Breast epithelium (tissue), 3 donors: ENCODE measurements around the gene ZNF678.
A peak's percentile ranks its signal among the peaks of the same experiment; 100 is the strongest.

Experiments
- CTCF ChIP-seq, 3 donors: fragments of 450-650 bp; IDR thresholded peaks; one replicate each; pipeline ENCODE4 v1.5.1; 2016 to 2017; ENCODE audit warnings: antibody characterized with exemption in 3 of 3, mild to moderate bottlenecking in 3 of 3, moderate library complexity in 3 of 3
- POLR2A ChIP-seq: fragments of 450-650 bp; IDR thresholded peaks from one replicate; pipeline ENCODE4 v1.6.1; 2016; ENCODE audit warnings: antibody characterized with exemption, mild to moderate bottlenecking, moderate library complexity

- TF ChIP-seq CTCF (IDR thresholded peaks at IDR 0.05): peak; percentile 54 to 92 (median 71)
- no peak for TF ChIP-seq POLR2A
Measured at GRCh38 chr1:227542153-227543120, 20.9 kb upstream of the ZNF678 start.
